Body of pancreas (tissue), 4 donors: ENCODE data around the gene PCCA. TPM values are rescaled to one million over a fixed set of nuclear protein-coding genes. Genes with fewer than 3 reads are reported as not detected.

ENCODE experiments used
- ATAC-seq: fragments of 150-250 bp; one replicate; pipeline ENCODE4 v1.9.1; 2016
- DNase-seq, 4 donors: peaks; one replicate each; pipeline ENCODE4 v3.0.0-alpha.2; 2019
- H3K27ac ChIP-seq, 4 donors: fragments of 200-600 bp; sonication (generic); 1 replicate in 3 of 4; 2 replicates in 1 of 4; pipeline versions ENCODE4 v1.5.1 to v1.6.1; 2016 to 2019; ENCODE audit warnings: mild to moderate bottlenecking in 1 of 4, mixed read lengths in 1 of 4, moderate library complexity in 1 of 4
- H3K27me3 ChIP-seq, 2 donors: fragments of 200-600 bp; sonication (generic); one replicate each; pipeline ENCODE4 v1.6.0; 2016; ENCODE audit warnings: mild to moderate bottlenecking in 1 of 2
- H3K36me3 ChIP-seq, 2 donors: fragments of 200-600 bp; sonication (generic); replicated peaks in 1 of 2; 2 replicates each; pipeline ENCODE4 v1.5.1; 2016; ENCODE audit warnings: low read depth in 2 of 2; ENCODE audit not compliant: insufficient read depth in 1 of 2
- H3K4me1 ChIP-seq: fragments of 200-600 bp; sonication (generic); one replicate; pipeline ENCODE4 v1.6.0; 2016
- H3K4me3 ChIP-seq, 2 donors: fragments of 200-600 bp; sonication (generic); 1 replicate in 1 of 2; 2 replicates in 1 of 2; pipeline ENCODE4 v1.5.1; 2016 to 2019
- H3K9me3 ChIP-seq, 3 donors: fragments of 200-600 bp; sonication (generic); 1 replicate in 2 of 3; 2 replicates in 1 of 3; pipeline ENCODE4 v1.5.1; 2016
- CTCF ChIP-seq, 7 experiments: fragments of 450-650 bp in 4 of 7; fragments of 200-600 bp in 3 of 7; sonication (generic) in 3 of 7; IDR thresholded peaks; one replicate each; pipeline ENCODE4 v1.5.1; 2016 to 2019; ENCODE audit warnings: antibody characterized with exemption in 7 of 7
- POLR2A ChIP-seq, 3 donors: fragments of 450-650 bp; IDR thresholded peaks; one replicate each; pipeline ENCODE4 v1.6.1; 2016; ENCODE audit warnings: antibody characterized with exemption in 3 of 3, mild to moderate bottlenecking in 2 of 3
- WGBS, 2 donors: methylation state at CpG; one replicate each; pipeline ENCODE4 v1.1.5; 2017; 5-methylcytosine and 5-hydroxymethylcytosine counted together
- intact Hi-C: fragments of 100-400 bp; cut with DNase I; formaldehyde crosslinking; loops from one replicate; pipeline ENCODE4 v1.15.1; 2023
- total RNA-seq, 2 donors: library from RNA; depleted of rRNA; stranded (reverse); fragments of >200 nt; gene quantifications; one replicate each; pipeline ENCODE4 v1.1.0, GENCODE V29; 2016

Gene PCCA
- total RNA-seq, 2 donors from 2014 or later: 45.2 to 46.2 TPM

GRCh38 chr13:100125946-100126345, 37.1 kb downstream of the PCCA start:
- ATAC-seq: no peak
- intact Hi-C loops: no loop called here
- H3K36me3 ChIP-seq: no peaks in the 10 kb centered on the region
- DNase-seq: no peak
- peaks cover 19% of the 10 kb centered on the region for H3K4me1 ChIP-seq
- no peaks in the 10 kb centered on the region for H3K27me3 ChIP-seq
- no peak overlapping the region for H3K27ac ChIP-seq
- 61 to 63% methylated on average over 4 of the region's 4 CpGs for WGBS, 2 donors
- no peak overlapping the region for H3K4me3 ChIP-seq
- TF ChIP-seq CTCF (IDR thresholded peaks at IDR 0.05) (no peak), POLR2A (IDR thresholded peaks at IDR 0.05) (no peak)
- H3K9me3 ChIP-seq: no peaks in the 10 kb centered on the region

GRCh38 chr13:100128373-100128772, 39.5 kb downstream of the PCCA start:
- Histone ChIP-seq H3K36me3 (no peaks in the 10 kb centered on the region), H3K4me1 (peaks cover 19% of the 10 kb centered on the region), H3K27me3 (no peaks in the 10 kb centered on the region), H3K4me3 (no peak overlapping the region), H3K9me3 (no peaks in the 10 kb centered on the region), H3K27ac (no peak overlapping the region)
- ATAC-seq (no peak), DNase-seq (peak in 1 of 4 donors; percentile 28)
- TF ChIP-seq POLR2A (IDR thresholded peaks at IDR 0.05) (no peak), CTCF (IDR thresholded peaks at IDR 0.05) (no peak)
- intact Hi-C loops: no loop called here
- WGBS, 2 donors: 93 to 94% methylated on average over 3 of the region's 3 CpGs

DNA sequence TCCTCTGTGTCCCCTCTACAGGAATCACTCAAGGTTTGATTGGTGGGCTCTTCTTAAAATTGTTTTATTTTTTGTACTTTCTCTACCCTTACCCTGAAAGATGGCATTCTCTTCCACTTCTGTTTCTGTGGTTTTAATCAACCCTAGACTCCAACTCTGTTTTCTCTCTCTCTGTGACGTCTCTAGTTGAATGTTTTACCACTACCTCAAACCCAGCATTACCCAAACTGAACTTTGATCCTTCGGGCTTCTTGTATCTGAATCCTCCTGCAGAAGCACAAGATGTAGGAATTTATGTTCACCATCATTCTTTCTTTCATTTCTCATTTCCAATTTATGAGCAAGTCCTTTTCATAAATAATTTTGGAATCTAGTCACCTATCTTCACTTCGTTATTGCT, 39.9 kb downstream of the PCCA start:
- intact Hi-C loops: no loop called here
- WGBS, 2 donors: 55 to 69% methylated on average over 3 of the region's 3 CpGs
- Histone ChIP-seq H3K9me3 (no peaks in the 10 kb centered on the region), H3K36me3 (no peaks in the 10 kb centered on the region), H3K27ac (no peak overlapping the region), H3K27me3 (no peaks in the 10 kb centered on the region), H3K4me3 (no peak overlapping the region), H3K4me1 (peaks cover 19% of the 10 kb centered on the region)
- ATAC-seq: no peak
- DNase-seq: no peak
- no peak for TF ChIP-seq CTCF (IDR thresholded peaks at IDR 0.05)
- no peak for TF ChIP-seq POLR2A (IDR thresholded peaks at IDR 0.05)

GRCh38 chr13:100129605-100130004, 40.7 kb downstream of the PCCA start:
- DNase-seq (peak in 1 of 4 donors; percentile 41), ATAC-seq (no peak)
- Histone ChIP-seq H3K36me3 (no peaks in the 10 kb centered on the region), H3K27me3 (no peaks in the 10 kb centered on the region), H3K4me1 (peaks cover 19% of the 10 kb centered on the region), H3K4me3 (no peak overlapping the region), H3K27ac (no peak overlapping the region), H3K9me3 (no peaks in the 10 kb centered on the region)
- intact Hi-C loops: no loop called here
- 28 to 79% methylated on average over 2 of the region's 2 CpGs for WGBS, 2 donors
- TF ChIP-seq POLR2A (IDR thresholded peaks at IDR 0.05) (no peak), CTCF (IDR thresholded peaks at IDR 0.05) (no peak)

DNA sequence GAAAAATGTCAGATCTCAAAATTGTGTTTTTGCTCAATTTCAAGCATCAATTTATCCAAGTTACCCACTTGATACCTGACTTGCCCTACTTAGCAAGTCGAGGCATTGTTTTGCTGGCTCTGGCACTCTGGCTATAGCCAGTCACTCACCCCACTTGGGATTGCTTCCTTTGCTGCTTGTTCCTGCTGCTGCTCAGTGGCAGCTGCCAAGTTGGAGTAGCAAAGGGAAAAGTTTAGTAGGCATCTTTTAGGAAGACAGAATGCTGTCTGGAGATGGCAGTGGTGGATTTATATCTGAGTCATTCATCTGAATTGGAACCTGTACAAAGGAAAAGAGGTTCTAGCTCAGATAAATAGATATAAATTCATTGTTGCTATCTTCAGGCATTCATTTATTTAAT, 41.2 kb downstream of the PCCA start:
- ATAC-seq (no peak), DNase-seq (no peak)
- H3K27ac ChIP-seq: no peak overlapping the region
- peaks cover 21% of the 10 kb centered on the region for H3K4me1 ChIP-seq
- TF ChIP-seq POLR2A (IDR thresholded peaks at IDR 0.05): no peak
- TF ChIP-seq CTCF (IDR thresholded peaks at IDR 0.05): no peak
- no peaks in the 10 kb centered on the region for H3K9me3 ChIP-seq
- H3K36me3 ChIP-seq: no peaks in the 10 kb centered on the region
- intact Hi-C loops: no loop called here
- no peak overlapping the region for H3K4me3 ChIP-seq
- 59 to 68% methylated on average over 1 of the region's 1 CpG for WGBS, 2 donors
- H3K27me3 ChIP-seq: no peaks in the 10 kb centered on the region
